ENCODE results near the gene FLNA.

The FLNA gene

GRCh38 chrX:154384284-154384892 lies 10.0 kb upstream of the FLNA start:
- no peak overlapping the region for H3K4me3 ChIP-seq (ENCODE audit: low read depth in 1 of 2, low read length in 2 of 2)
- H3K9ac ChIP-seq (ENCODE audit: low read depth in 1 of 2, low read length in 2 of 2) = no peak overlapping the region
- H3K27ac ChIP-seq (ENCODE audit: low read depth, low read length) = no peak overlapping the region
- no peaks in the 10 kb centered on the region for H3K9me3 ChIP-seq (ENCODE audit: control insufficient read depth in 1 of 2, low read length in 2 of 2)
- H3K27me3 ChIP-seq (ENCODE audit: control insufficient read depth in 1 of 2, insufficient read depth in 2 of 2, low read length in 2 of 2) = no peaks in the 10 kb centered on the region
- H3K4me1 ChIP-seq (ENCODE audit: control insufficient read depth in 1 of 2, insufficient read depth in 2 of 2, low read length in 2 of 2) = peaks cover 5 to 10% of the 10 kb centered on the region in 2 donors
- no peaks in the 10 kb centered on the region for H3K36me3 ChIP-seq (ENCODE audit: control insufficient read depth in 1 of 2, insufficient read depth in 2 of 2, low read length in 2 of 2)

- H3K27ac ChIP-seq (ENCODE audit: low read depth, low read length) = no peak overlapping the region
- no peaks in the 10 kb centered on the region for H3K27me3 ChIP-seq (ENCODE audit: control insufficient read depth in 1 of 2, insufficient read depth in 2 of 2, low read length in 2 of 2)
- H3K4me3 ChIP-seq (ENCODE audit: low read depth in 1 of 2, low read length in 2 of 2) = no peak overlapping the region
Measured at GRCh38 chrX:154383359-154384283, 9.2 kb upstream of the FLNA start.

GRCh38 chrX:154382483-154383069 lies 8.1 kb upstream of the FLNA start:
- Histone ChIP-seq H3K9me3 (ENCODE audit: control insufficient read depth in 1 of 2, low read length in 2 of 2) (no peaks in the 10 kb centered on the region), H3K4me1 (ENCODE audit: control insufficient read depth in 1 of 2, insufficient read depth in 2 of 2, low read length in 2 of 2) (peaks cover 5 to 16% of the 10 kb centered on the region in 2 donors), H3K9ac (ENCODE audit: low read depth in 1 of 2, low read length in 2 of 2) (no peak overlapping the region), H3K4me3 (ENCODE audit: low read depth in 1 of 2, low read length in 2 of 2) (no peak overlapping the region), H3K27me3 (ENCODE audit: control insufficient read depth in 1 of 2, insufficient read depth in 2 of 2, low read length in 2 of 2) (no peaks in the 10 kb centered on the region), H3K27ac (ENCODE audit: low read depth, low read length) (no peak overlapping the region), H3K36me3 (ENCODE audit: control insufficient read depth in 1 of 2, insufficient read depth in 2 of 2, low read length in 2 of 2) (no peaks in the 10 kb centered on the region)

More at GRCh38 chrX:154383359-154384283, 9.2 kb upstream of the FLNA start:
- no peaks in the 10 kb centered on the region for H3K9me3 ChIP-seq (ENCODE audit: control insufficient read depth in 1 of 2, low read length in 2 of 2)
- H3K9ac ChIP-seq (ENCODE audit: low read depth in 1 of 2, low read length in 2 of 2) = no peak overlapping the region
- H3K36me3 ChIP-seq (ENCODE audit: control insufficient read depth in 1 of 2, insufficient read depth in 2 of 2, low read length in 2 of 2) = no peaks in the 10 kb centered on the region
- H3K4me1 ChIP-seq (ENCODE audit: control insufficient read depth in 1 of 2, insufficient read depth in 2 of 2, low read length in 2 of 2) = peaks cover 5 to 10% of the 10 kb centered on the region in 2 donors

- H3K9me3 ChIP-seq (ENCODE audit: control insufficient read depth in 1 of 2, low read length in 2 of 2) = no peaks in the 10 kb centered on the region
- no peaks in the 10 kb centered on the region for H3K36me3 ChIP-seq (ENCODE audit: control insufficient read depth in 1 of 2, insufficient read depth in 2 of 2, low read length in 2 of 2)
- no peak overlapping the region for H3K9ac ChIP-seq (ENCODE audit: low read depth in 1 of 2, low read length in 2 of 2)
- H3K27me3 ChIP-seq (ENCODE audit: control insufficient read depth in 1 of 2, insufficient read depth in 2 of 2, low read length in 2 of 2) = no peaks in the 10 kb centered on the region
- H3K4me1 ChIP-seq (ENCODE audit: control insufficient read depth in 1 of 2, insufficient read depth in 2 of 2, low read length in 2 of 2) = peaks cover 5 to 17% of the 10 kb centered on the region in 2 donors
- H3K27ac ChIP-seq (ENCODE audit: low read depth, low read length) = no peak overlapping the region
- H3K4me3 ChIP-seq (ENCODE audit: low read depth in 1 of 2, low read length in 2 of 2) = no peak overlapping the region
Measured at GRCh38 chrX:154381271-154381670, 6.8 kb upstream of the FLNA start.

GRCh38 chrX:154380787-154381186 lies 6.4 kb upstream of the FLNA start:
- H3K4me3 ChIP-seq (ENCODE audit: low read depth in 1 of 2, low read length in 2 of 2) = peak overlapping the region in 1 of 2 donors; percentile 69
- H3K27me3 ChIP-seq (ENCODE audit: control insufficient read depth in 1 of 2, insufficient read depth in 2 of 2, low read length in 2 of 2) = no peaks in the 10 kb centered on the region
- H3K9ac ChIP-seq (ENCODE audit: low read depth in 1 of 2, low read length in 2 of 2) = peak overlapping the region in 1 of 2 donors; percentile 86
- H3K9me3 ChIP-seq (ENCODE audit: control insufficient read depth in 1 of 2, low read length in 2 of 2) = no peaks in the 10 kb centered on the region
- H3K27ac ChIP-seq (ENCODE audit: low read depth, low read length) = no peak overlapping the region
- H3K4me1 ChIP-seq (ENCODE audit: control insufficient read depth in 1 of 2, insufficient read depth in 2 of 2, low read length in 2 of 2) = peaks cover 5 to 17% of the 10 kb centered on the region in 2 donors
- no peaks in the 10 kb centered on the region for H3K36me3 ChIP-seq (ENCODE audit: control insufficient read depth in 1 of 2, insufficient read depth in 2 of 2, low read length in 2 of 2)

GRCh38 chrX:154380153-154380552 lies 5.7 kb upstream of the FLNA start:
- H3K27me3 ChIP-seq (ENCODE audit: control insufficient read depth in 1 of 2, insufficient read depth in 2 of 2, low read length in 2 of 2) = no peaks in the 10 kb centered on the region
- no peaks in the 10 kb centered on the region for H3K36me3 ChIP-seq (ENCODE audit: control insufficient read depth in 1 of 2, insufficient read depth in 2 of 2, low read length in 2 of 2)
- peak overlapping the region; percentile 93 for H3K27ac ChIP-seq (ENCODE audit: low read depth, low read length)
- H3K4me1 ChIP-seq (ENCODE audit: control insufficient read depth in 1 of 2, insufficient read depth in 2 of 2, low read length in 2 of 2) = peaks cover 5 to 17% of the 10 kb centered on the region in 2 donors
- H3K9me3 ChIP-seq (ENCODE audit: control insufficient read depth in 1 of 2, low read length in 2 of 2) = no peaks in the 10 kb centered on the region
- H3K9ac ChIP-seq (ENCODE audit: low read depth in 1 of 2, low read length in 2 of 2) = peak overlapping the region; percentile 85 to 86
- H3K4me3 ChIP-seq (ENCODE audit: low read depth in 1 of 2, low read length in 2 of 2) = peak overlapping the region; percentile 68 to 69

- H3K4me3 ChIP-seq (ENCODE audit: low read depth in 1 of 2, low read length in 2 of 2) = peak overlapping the region; percentile 68 to 69
- H3K4me1 ChIP-seq (ENCODE audit: control insufficient read depth in 1 of 2, insufficient read depth in 2 of 2, low read length in 2 of 2) = peaks cover 5 to 17% of the 10 kb centered on the region in 2 donors
- peak overlapping the region; percentile 93 for H3K27ac ChIP-seq (ENCODE audit: low read depth, low read length)
- peak overlapping the region; percentile 85 to 86 for H3K9ac ChIP-seq (ENCODE audit: low read depth in 1 of 2, low read length in 2 of 2)
- no peaks in the 10 kb centered on the region for H3K36me3 ChIP-seq (ENCODE audit: control insufficient read depth in 1 of 2, insufficient read depth in 2 of 2, low read length in 2 of 2)
- H3K27me3 ChIP-seq (ENCODE audit: control insufficient read depth in 1 of 2, insufficient read depth in 2 of 2, low read length in 2 of 2) = no peaks in the 10 kb centered on the region
- no peaks in the 10 kb centered on the region for H3K9me3 ChIP-seq (ENCODE audit: control insufficient read depth in 1 of 2, low read length in 2 of 2)
Measured at GRCh38 chrX:154379569-154379951, 5.1 kb upstream of the FLNA start.

- Histone ChIP-seq H3K4me3 (ENCODE audit: low read depth in 1 of 2, low read length in 2 of 2) (peak within 1 kb of the TSS; percentile 68 to 69), H3K36me3 (ENCODE audit: control insufficient read depth in 1 of 2, insufficient read depth in 2 of 2, low read length in 2 of 2) (no peaks in the 10 kb centered on the region), H3K27me3 (ENCODE audit: control insufficient read depth in 1 of 2, insufficient read depth in 2 of 2, low read length in 2 of 2) (no peaks in the 10 kb centered on the region), H3K9me3 (ENCODE audit: control insufficient read depth in 1 of 2, low read length in 2 of 2) (no peaks in the 10 kb centered on the region), H3K4me1 (ENCODE audit: control insufficient read depth in 1 of 2, insufficient read depth in 2 of 2, low read length in 2 of 2) (peaks cover 8 to 19% of the 10 kb centered on the region in 2 donors), H3K9ac (ENCODE audit: low read depth in 1 of 2, low read length in 2 of 2) (peak within 1 kb of the TSS; percentile 85 to 86), H3K27ac (ENCODE audit: low read depth, low read length) (peak within 1 kb of the TSS; percentile 93)
Measured at GRCh38 chrX:154378799-154379568, 4.5 kb upstream of the FLNA start, which contains the start of gene EMD. Gene EMD, plus strand, starts transcription at chrX:154379295. Its CDS starts 190 bp downstream, at chrX:154379485.

- Histone ChIP-seq H3K4me1 (ENCODE audit: control insufficient read depth in 1 of 2, insufficient read depth in 2 of 2, low read length in 2 of 2) (peaks cover 12 to 26% of the 10 kb centered on the region in 2 donors), H3K36me3 (ENCODE audit: control insufficient read depth in 1 of 2, insufficient read depth in 2 of 2, low read length in 2 of 2) (no peaks in the 10 kb centered on the region), H3K27me3 (ENCODE audit: control insufficient read depth in 1 of 2, insufficient read depth in 2 of 2, low read length in 2 of 2) (no peaks in the 10 kb centered on the region), H3K4me3 (ENCODE audit: low read depth in 1 of 2, low read length in 2 of 2) (peak overlapping the region; percentile 48 to 56), H3K27ac (ENCODE audit: low read depth, low read length) (peak overlapping the region; percentile 87), H3K9ac (ENCODE audit: low read depth in 1 of 2, low read length in 2 of 2) (peak overlapping the region; percentile 72 to 77), H3K9me3 (ENCODE audit: control insufficient read depth in 1 of 2, low read length in 2 of 2) (no peaks in the 10 kb centered on the region)
Measured at GRCh38 chrX:154378059-154378798, 3.8 kb upstream of the FLNA start.
